Stimulated activated naive CD8-positive, alpha-beta T cell treated with anti-CD3 and anti-CD28 coated beads, Interleukin-15, Interleukin-2, amounts not matched to agents 100 U/mL and 50 U/mL, for 24 hours (primary cell): ENCODE results near the gene FPR2.
"Not testable (repeated sequence)": the region's sequence is repeated elsewhere in the genome, so short reads cannot be mapped to it uniquely, and the experiment has no call there.

ENCODE experiments used
- ATAC-seq: fragments of 150-1000 bp; cut with Tn5 transposase; one replicate; pipeline ENCODE4 v1.10.0; 2021
- DNase-seq: peaks from one replicate; pipeline ENCODE4 v3.0.0; 2021

FPR2 gene

DNA sequence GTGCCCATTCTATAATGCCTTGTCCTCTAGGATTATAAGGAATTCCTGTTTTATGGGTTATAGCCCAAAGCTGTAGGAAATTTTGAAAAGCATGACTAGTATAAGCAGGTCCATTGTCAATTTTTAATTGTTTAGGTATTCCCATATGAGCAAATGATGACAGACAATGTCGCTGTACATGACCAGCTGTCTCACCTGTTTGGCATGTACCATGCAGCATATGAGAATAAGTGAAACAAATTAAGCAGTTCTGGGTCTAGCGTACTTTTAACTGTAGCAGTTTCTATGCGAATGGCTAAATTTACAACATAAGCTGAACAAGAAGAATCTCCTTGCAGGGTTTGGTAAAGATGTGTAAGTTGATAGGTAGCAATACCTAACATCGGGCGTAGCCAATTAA, 45.6 kb downstream of the FPR2 start:
- DNase-seq, ATAC-seq: not testable (repeated sequence)

DNA sequence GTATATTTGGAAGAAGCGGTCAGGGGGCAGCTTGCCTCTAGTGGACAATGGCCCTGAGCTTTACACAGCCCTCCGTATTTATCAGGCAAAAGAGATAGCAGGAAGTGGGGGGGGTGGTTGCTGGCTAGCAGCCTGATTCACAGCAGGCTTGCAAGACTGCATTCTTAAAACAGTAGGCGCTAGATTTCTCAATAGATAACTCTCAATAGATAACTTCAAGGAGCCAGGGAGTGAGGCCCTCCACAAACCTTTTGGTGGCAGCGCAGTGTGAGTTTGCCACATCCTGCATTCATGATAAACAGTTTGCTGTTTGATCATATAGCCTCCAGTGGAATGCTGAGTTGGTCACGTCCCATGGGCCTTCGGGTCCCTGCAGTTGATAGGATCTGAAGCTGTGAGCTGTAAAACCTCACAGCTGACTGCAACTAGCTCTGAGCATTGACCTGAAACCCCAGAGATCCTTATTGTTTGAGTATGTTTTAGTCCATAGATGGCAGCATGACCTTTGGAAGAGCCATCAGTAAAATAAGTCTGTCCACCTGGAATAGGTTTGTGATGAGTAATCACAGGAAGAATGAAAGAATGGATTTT, 46.2 kb downstream of the FPR2 start:
- DNase-seq: no peak
- no peak for ATAC-seq

DNA sequence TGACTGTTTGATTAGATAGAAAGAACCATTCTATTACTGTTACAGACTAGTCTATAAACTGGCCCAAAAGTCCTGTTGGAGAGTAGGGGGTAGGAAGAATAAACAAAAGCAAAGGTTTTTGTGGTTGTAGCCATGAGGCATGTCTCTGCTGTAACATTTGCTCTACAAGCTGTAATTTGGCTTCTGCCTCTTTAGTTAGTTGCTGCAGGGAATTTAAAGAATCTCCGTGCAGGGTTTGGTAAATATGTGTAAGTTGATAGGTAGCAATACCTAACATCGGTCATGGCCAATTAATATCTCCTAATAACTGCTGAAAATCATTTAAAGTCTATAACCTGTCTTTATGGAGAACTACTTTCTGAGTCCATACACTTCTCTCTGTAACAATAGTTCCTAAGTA, 46.9 kb downstream of the FPR2 start:
- ATAC-seq (no peak), DNase-seq (no peak)

DNA sequence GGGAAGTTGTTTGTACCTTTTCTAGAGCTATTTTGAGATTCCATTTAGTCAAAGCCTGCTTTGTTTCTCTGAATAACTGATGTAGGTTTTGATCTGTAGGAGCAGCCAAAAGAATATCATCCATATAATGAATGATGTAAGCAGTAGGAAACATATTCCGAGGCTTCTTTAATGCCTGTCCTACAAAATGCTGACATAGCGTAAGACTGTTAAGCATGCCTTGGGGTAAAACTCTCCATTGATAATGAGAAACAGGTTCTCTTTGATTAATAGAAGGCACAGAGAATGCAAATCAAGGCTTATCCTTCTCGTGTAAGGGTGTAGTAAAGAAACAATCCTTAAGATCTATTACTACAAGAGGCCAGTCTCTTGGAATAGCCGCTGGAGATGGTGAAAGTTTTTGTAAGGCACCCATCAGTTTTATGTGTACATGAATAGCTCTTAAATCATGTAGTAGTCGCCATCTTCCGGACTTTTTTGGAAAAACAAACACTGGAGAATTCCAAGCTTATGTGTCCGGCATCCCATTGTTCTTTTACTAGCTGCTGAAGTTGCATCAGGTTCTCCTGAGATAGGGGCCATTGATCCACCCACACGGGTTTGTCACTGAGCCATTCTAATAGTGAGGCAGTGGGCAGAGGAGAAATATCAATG, 47.5 kb downstream of the FPR2 start:
- DNase-seq: no peak

DNA sequence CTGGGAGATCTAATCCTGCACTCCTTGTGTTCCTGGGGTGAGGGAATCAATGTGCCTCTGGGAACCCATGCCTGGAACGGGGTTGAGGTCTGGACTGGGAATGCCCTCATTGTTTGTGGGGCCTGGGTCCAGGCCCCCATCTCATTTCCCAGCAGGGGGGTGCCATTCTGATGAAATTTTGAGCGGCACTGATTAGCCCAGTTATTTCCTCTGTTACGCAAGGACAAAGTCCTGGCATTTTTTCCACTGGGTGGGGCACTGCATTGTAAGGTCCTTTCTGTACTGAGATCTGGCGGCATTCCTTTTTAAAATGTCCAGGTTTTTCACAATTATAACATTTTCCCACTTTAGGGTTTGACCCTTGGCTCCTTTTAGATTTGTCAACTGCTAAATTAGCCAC, 48.8 kb downstream of the FPR2 start:
- no peak for ATAC-seq
- no peak for DNase-seq

More for the DNA sequence above, 47.5 kb downstream of the FPR2 start:
- no peak for ATAC-seq

DNA sequence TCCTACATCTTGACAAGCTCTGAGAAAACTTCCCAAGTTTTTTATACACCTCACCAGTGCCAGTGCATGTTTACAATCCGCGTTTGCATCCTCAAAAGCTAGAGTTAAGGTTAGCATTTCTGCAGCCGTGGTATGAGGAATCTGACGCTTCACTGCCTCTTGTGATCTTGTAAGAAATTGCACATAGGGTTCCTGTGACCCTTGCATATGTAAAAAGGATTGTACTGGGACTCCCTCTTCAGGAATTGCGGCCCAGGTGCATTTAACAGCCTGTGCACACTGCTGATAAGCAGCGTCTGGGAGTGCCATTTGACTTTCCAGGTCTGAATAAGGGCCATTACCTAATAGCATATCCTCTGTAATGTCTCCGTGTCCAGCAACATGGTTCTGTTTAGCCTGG, 49.2 kb downstream of the FPR2 start:
- DNase-seq (no peak), ATAC-seq (no peak)

DNA sequence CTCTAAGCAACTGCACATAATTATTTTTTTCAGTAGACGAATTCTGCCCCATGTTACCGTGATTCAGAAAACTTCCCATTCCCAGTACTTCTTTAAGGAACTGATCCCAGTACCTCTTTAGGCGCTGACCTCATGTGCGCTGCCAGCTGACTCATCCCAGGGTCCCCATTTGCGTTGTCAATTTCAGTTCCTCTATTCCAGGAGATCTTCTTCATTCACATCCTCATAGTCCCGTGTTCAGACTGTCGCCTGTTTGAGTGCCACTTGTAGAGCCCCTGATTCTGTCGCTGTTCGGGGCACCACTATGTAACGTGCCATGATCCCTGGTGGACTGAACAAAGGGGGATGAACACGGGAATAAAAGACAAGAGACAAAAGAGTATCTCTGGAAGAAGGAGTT, 50.4 kb downstream of the FPR2 start:
- DNase-seq (no peak), ATAC-seq (no peak)

DNA sequence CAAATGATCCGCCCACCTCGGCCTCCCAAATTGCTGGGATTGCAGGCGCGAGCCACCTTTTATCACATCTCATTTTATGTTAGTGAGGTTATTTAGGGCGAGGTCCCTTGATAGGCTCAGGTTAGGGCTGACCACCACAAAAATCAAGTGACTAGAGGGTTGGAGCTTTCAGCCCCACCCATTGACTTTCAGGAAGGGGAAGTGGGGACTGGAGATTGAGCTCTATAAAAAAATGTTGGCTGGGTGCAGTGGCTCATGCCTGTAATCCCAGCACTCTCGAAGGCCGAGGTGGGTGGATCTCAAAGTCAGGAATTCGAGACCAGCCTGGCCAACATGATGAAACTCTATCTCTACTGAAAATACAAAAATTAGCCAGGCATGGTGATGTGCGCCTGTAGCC, 54.1 kb downstream of the FPR2 start:
- no peak for DNase-seq
- no peak for ATAC-seq

DNA sequence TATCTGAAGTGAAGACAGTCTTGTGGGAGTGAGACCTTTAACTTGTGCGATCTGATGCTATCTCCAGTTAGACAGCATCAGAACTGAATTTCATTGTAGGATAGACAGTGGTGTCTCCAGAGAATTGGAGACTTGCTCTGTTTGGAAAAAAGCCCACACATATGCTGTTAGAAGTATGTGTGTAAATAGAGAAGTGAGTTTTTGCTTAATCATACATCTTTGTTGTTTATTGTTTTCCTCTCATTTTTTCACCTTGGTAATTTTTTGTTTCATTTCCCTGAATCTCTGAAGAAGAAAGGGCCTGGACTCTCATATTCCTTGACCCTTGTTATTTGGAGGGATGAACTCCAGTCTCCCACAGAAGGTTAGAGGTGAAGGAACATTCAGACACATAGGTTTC, 55.7 kb downstream of the FPR2 start:
- no peak for ATAC-seq
- no peak for DNase-seq

DNA sequence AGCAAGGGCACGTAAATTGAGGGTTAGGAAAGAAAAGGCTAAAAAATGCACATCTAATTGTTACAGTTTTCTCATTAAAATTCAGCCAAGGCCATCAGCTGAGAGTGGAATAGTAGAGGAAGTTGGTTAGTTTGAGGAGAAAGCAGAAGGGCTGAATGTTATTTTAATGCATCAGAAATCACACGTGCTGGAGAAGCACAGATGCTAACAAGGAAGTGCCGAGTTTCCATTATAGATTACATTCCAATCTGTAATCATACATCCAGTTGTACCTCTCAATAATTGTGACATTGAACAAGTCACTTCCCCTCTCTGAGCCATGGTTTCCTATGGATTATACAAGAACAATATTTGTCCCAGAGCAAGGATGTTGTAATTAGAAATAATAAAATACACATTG, 59.0 kb downstream of the FPR2 start:
- ATAC-seq (no peak), DNase-seq (no peak)
